ENCODE data around the gene EIF5A. TPM values are rescaled to one million over a fixed set of nuclear protein-coding genes. Genes with fewer than 3 reads are reported as not detected.
A peak's percentile ranks its signal among the peaks of the same experiment; 100 is the strongest.

EIF5A gene
- total and polyA plus RNA-seq, 2 experiments from 2014 or later, result 267 to 693 TPM

- Histone ChIP-seq H3K27ac (no peak overlapping the region), H2AFZ (no peak overlapping the region)
- DNase-seq (ENCODE audit: low spot score), result peak; percentile 47
Observed at GRCh38 chr17:7281953-7282751, 25.3 kb upstream of the EIF5A start.

DNA sequence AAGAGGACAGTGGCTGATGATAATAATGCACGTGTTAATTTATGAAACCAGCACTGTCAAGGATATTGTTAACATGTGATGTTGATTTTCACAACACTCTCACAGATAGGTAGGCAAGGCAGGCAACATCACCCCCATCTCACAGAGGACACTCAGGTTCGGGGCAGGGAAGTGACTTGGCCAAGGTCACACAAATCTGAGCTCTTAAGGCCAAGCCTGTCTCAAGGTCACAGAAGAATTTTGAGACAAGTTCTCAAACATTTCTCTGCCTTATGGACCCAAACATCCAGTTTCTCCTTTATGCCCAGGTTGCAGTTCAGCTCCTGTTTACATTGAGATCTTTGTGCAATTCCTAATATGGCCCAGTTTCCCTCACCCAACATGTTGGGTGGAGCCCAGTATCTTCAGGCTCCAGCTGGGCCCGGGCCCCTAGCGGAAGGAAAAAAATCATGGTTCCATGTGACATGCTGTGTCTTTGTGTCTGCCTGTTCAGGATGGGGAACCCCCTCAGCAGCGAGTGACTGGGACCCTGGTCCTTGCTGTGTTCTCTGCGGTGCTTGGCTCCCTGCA, 24.6 kb upstream of the EIF5A start:
- H3K27ac ChIP-seq, result no peak overlapping the region
- no peaks in the 10 kb centered on the region for H3K9me3 ChIP-seq (ENCODE audit: low read depth)
- 71% methylated on average over 6 of the region's 6 CpGs for WGBS (ENCODE audit: low lambda C conversion rate, missing lambda C conversion rate)
- no peaks in the 10 kb centered on the region for H3K79me2 ChIP-seq
- TF ChIP-seq EZH2phosphoT487 (IDR thresholded peaks at IDR 0.05; ENCODE audit: low read depth, severe bottlenecking, unreplicated experiment) (no peak), EZH2 (IDR thresholded peaks at IDR 0.05; ENCODE audit: borderline replicate concordance) (no peak), CTCF (IDR thresholded peaks at IDR 0.05; ENCODE audit: poor library complexity) (no peak)
- peak overlapping the region; percentile 86 for H3K4me2 ChIP-seq
- H3K36me3 ChIP-seq (replicated peaks; ENCODE audit: insufficient read depth, low read depth), result no peaks in the 10 kb centered on the region
- no peaks in the 10 kb centered on the region for H4K20me1 ChIP-seq (ENCODE audit: insufficient read depth, poor library complexity, severe bottlenecking)
- H3K4me3 ChIP-seq, result no peak overlapping the region
- no peak for DNase-seq (ENCODE audit: low spot score)
- peaks cover 4% of the 10 kb centered on the region for H3K27me3 ChIP-seq
- peaks cover 13% of the 10 kb centered on the region for H3K4me1 ChIP-seq (ENCODE audit: insufficient read depth)
- H3K9me2 ChIP-seq (replicated peaks; ENCODE audit: insufficient read depth), result no peaks in the 10 kb centered on the region
- no peak overlapping the region for H2AFZ ChIP-seq

More at GRCh38 chr17:7281953-7282751, 25.3 kb upstream of the EIF5A start:
- peak overlapping the region; percentile 30 for H3K4me3 ChIP-seq
- H4K20me1 ChIP-seq (ENCODE audit: insufficient read depth, poor library complexity, severe bottlenecking), result no peaks in the 10 kb centered on the region
- peaks cover 13% of the 10 kb centered on the region for H3K4me1 ChIP-seq (ENCODE audit: insufficient read depth)
- H3K4me2 ChIP-seq, result peak overlapping the region; percentile 86
- no peaks in the 10 kb centered on the region for H3K79me2 ChIP-seq
- peaks cover 4% of the 10 kb centered on the region for H3K27me3 ChIP-seq
- H3K9me2 ChIP-seq (replicated peaks; ENCODE audit: insufficient read depth), result no peaks in the 10 kb centered on the region
- WGBS (ENCODE audit: low lambda C conversion rate, missing lambda C conversion rate), result 3% methylated on average over 25 of the region's 43 CpGs
- TF ChIP-seq EZH2 (IDR thresholded peaks at IDR 0.05; ENCODE audit: borderline replicate concordance) (no peak), EZH2phosphoT487 (IDR thresholded peaks at IDR 0.05; ENCODE audit: low read depth, severe bottlenecking, unreplicated experiment) (no peak), CTCF (IDR thresholded peaks at IDR 0.05; ENCODE audit: poor library complexity) (no peak)
- H3K36me3 ChIP-seq (replicated peaks; ENCODE audit: insufficient read depth, low read depth), result no peaks in the 10 kb centered on the region
- no peaks in the 10 kb centered on the region for H3K9me3 ChIP-seq (ENCODE audit: low read depth)

GRCh38 chr17:7283471-7284216, 23.8 kb upstream of the EIF5A start:
- DNase-seq (ENCODE audit: low spot score), result no peak
- peaks cover 13% of the 10 kb centered on the region for H3K4me1 ChIP-seq (ENCODE audit: insufficient read depth)
- no peaks in the 10 kb centered on the region for H3K36me3 ChIP-seq (replicated peaks; ENCODE audit: insufficient read depth, low read depth)
- H3K27ac ChIP-seq, result no peak overlapping the region
- H3K9me2 ChIP-seq (replicated peaks; ENCODE audit: insufficient read depth), result no peaks in the 10 kb centered on the region
- peaks cover 4% of the 10 kb centered on the region for H3K27me3 ChIP-seq
- no peaks in the 10 kb centered on the region for H3K79me2 ChIP-seq
- TF ChIP-seq EZH2 (IDR thresholded peaks at IDR 0.05; ENCODE audit: borderline replicate concordance) (no peak), CTCF (IDR thresholded peaks at IDR 0.05; ENCODE audit: poor library complexity) (no peak), EZH2phosphoT487 (IDR thresholded peaks at IDR 0.05; ENCODE audit: low read depth, severe bottlenecking, unreplicated experiment) (no peak)
- H3K4me2 ChIP-seq, result no peak overlapping the region
- no peaks in the 10 kb centered on the region for H4K20me1 ChIP-seq (ENCODE audit: insufficient read depth, poor library complexity, severe bottlenecking)
- no peak overlapping the region for H3K4me3 ChIP-seq
- no peaks in the 10 kb centered on the region for H3K9me3 ChIP-seq (ENCODE audit: low read depth)
- 96% methylated on average over 17 of the region's 18 CpGs for WGBS (ENCODE audit: low lambda C conversion rate, missing lambda C conversion rate)
- H2AFZ ChIP-seq, result no peak overlapping the region

Data from hepatocyte (in vitro differentiated cells).